ENCODE measurements around the gene ZNF467. TPM values are rescaled to one million over a fixed set of nuclear protein-coding genes. Genes with fewer than 3 reads are reported as not detected.

ZNF467 gene, protein sequence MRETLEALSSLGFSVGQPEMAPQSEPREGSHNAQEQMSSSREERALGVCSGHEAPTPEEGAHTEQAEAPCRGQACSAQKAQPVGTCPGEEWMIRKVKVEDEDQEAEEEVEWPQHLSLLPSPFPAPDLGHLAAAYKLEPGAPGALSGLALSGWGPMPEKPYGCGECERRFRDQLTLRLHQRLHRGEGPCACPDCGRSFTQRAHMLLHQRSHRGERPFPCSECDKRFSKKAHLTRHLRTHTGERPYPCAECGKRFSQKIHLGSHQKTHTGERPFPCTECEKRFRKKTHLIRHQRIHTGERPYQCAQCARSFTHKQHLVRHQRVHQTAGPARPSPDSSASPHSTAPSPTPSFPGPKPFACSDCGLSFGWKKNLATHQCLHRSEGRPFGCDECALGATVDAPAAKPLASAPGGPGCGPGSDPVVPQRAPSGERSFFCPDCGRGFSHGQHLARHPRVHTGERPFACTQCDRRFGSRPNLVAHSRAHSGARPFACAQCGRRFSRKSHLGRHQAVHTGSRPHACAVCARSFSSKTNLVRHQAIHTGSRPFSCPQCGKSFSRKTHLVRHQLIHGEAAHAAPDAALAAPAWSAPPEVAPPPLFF
- total RNA-seq: 0.20 and 0.32 TPM in 2 replicates

DNA sequence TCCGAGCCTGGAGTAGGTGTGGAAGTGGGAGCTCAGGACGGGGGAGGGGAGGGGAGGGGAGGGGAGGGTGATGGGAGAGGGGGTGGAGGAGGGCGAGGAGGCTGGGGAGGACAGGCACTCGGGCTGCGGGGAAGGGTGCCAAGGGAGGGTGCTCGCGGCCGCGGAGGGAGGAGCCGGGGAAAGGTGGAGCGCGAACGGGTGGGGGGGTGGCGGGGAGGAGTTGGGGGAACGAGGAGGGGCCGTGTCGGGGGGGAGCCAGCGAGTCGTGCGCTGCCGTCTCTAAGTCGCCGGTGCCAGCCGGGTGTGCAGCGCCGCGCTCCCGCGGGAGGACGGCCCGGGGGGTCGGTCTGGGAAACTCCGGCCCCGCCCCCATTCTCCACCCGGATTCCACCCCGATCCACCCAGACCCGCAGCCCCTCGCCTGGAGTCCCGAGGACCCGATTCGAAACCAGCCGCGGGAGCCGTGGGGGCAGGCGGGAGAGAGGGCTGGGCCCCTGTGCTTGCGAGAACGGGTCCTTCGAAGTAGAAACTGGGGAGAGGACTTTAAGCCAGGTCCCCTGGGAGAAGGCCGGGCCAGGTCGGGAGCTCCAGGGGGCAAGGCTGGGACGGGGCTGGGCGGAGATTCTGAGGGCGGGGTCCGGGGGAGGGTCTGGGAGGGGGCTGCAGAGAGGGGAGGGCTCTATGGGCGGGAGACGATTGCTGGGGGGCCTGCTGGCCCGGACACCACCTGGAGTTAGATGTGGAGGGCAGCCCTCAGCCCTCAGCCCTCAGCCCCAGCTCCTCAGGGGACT lies at the start of gene ZNF467:
Gene ZNF467 (minus strand): TSS at position 143 of the 791 bp plus-strand sequence. CDS start 2,556 bp downstream, outside the sequence.
- no peaks in the 10 kb centered on the region for H3K36me3 Mint-ChIP-seq (ENCODE audit: low read depth)
- intact Hi-C loops (cut with micrococcal nuclease): loop anchor here (5.0 to 10.0 kb wide), 4 partner anchors 311 to 1454 kb away; partner anchors contain the start of genes ABCF2, ZNF775 and ZNF777
- H3K4me1 Mint-ChIP-seq: no peaks in the 10 kb centered on the region
- H3K27me3 Mint-ChIP-seq: peaks cover 2% of the 10 kb centered on the region
- peak within 1 kb of the TSS; percentile 79 for H3K4me3 Mint-ChIP-seq
- ChIA-PET POLR2A (interaction anchor here (0.6 kb wide), 1 partner anchor 1470 kb away, joined by 5 read pairs; no protein-coding TSS in a partner anchor), CTCF (no interaction called here)
- TF ChIP-seq, protein P1, sequence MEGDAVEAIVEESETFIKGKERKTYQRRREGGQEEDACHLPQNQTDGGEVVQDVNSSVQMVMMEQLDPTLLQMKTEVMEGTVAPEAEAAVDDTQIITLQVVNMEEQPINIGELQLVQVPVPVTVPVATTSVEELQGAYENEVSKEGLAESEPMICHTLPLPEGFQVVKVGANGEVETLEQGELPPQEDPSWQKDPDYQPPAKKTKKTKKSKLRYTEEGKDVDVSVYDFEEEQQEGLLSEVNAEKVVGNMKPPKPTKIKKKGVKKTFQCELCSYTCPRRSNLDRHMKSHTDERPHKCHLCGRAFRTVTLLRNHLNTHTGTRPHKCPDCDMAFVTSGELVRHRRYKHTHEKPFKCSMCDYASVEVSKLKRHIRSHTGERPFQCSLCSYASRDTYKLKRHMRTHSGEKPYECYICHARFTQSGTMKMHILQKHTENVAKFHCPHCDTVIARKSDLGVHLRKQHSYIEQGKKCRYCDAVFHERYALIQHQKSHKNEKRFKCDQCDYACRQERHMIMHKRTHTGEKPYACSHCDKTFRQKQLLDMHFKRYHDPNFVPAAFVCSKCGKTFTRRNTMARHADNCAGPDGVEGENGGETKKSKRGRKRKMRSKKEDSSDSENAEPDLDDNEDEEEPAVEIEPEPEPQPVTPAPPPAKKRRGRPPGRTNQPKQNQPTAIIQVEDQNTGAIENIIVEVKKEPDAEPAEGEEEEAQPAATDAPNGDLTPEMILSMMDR (IDR thresholded peaks at IDR 0.05): no peak
- DNase-seq (no peak), ATAC-seq (ENCODE audit: low read depth) (no peak)
- H3K27ac Mint-ChIP-seq: no peak within 1 kb of the TSS
- H3K9me3 Mint-ChIP-seq: no peaks in the 10 kb centered on the region

DNA sequence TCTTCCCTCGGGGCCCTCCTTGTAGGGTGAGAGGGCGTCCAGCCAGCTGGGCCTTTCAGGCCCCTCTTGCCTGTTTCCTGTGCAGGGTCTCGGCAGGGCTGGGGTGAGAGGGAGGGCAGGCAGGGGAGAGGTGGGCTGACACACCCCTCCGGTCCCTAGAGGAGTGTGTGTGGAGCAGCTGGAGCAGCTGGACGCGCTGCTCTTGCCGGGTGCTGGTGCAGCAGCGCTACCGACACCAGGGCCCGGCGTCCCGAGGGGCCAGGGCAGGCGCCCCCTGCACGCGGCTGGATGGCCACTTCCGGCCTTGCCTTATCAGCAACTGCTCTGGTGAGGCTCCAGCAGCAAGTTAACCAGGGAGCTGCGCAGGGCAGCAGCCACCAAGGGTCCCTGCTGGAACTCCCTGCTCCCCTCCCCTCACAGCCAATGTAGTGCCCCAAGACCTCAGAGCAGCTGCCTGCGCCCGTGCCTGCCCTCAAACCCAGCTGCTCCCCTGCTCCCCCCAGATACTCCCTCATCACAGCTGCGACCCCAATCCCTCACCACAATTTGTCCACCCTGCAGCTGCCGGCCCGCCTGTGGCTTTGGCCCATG lies 49.1 kb upstream of the ZNF467 start:
- CTCF ChIA-PET: no interaction called here
- H3K4me3 Mint-ChIP-seq: no peak overlapping the region

DNA sequence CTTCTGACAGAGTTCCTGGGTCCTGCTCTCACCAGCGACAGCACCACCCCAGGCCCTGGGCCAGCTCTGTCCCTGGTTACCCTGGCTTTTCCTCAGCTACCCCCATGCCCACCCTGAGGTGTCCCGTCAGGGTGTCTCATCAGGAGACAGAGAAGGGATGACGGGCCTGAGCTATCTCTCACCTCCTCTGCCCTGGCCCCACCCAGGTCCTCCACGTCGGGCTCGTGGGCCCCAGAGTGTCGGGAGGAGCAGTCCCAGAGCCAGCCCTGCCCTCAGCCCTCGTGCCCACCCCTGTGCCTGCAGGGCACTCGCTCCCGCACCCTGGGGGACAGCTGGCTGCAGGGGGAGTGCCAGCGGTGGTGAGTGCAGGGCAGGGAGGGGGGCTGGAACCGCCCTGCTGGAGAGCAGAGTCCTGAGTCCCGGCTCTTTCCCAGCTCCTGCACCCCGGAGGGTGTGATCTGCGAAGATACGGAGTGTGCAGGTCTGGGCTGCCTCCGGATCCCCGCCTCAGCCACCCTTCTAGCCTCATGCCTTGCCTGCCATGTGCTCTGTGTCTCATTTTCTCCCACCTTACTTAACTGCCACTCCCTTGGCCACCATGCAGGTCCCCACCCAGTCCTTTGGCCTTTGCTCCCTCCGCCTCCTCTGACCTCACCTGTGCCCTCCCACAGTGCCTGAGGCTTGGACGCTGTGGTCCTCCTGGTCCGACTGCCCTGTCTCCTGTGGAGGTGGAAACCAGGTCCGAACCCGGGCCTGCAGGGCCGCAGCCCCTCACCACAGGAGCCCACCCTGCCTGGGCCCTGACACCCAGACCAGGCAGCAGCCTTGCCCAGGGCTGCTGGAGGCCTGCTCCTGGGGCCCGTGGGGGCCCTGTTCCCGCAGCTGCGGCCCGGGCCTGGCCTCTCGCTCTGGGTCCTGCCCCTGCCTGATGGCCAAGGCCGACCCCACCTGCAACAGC lies 48.1 kb upstream of the ZNF467 start:
- Mint-ChIP-seq H3K36me3 (ENCODE audit: low read depth) (no peaks in the 10 kb centered on the region), H3K4me1 (no peaks in the 10 kb centered on the region), H3K27me3 (no peaks in the 10 kb centered on the region), H3K4me3 (no peak overlapping the region), H3K9me3 (no peaks in the 10 kb centered on the region), H3K27ac (no peak overlapping the region)
- intact Hi-C loops (cut with micrococcal nuclease): no loop called here
- ATAC-seq (ENCODE audit: low read depth) (no peak), DNase-seq (no peak)
- ChIA-PET CTCF (no interaction called here), POLR2A (no interaction called here)
- TF ChIP-seq, protein P1 (IDR thresholded peaks at IDR 0.05): no peak

More for the DNA sequence above, 49.1 kb upstream of the ZNF467 start:
- H3K4me1 Mint-ChIP-seq: no peaks in the 10 kb centered on the region
- POLR2A ChIA-PET: no interaction called here
- H3K36me3 Mint-ChIP-seq (ENCODE audit: low read depth): no peaks in the 10 kb centered on the region
- TF ChIP-seq, protein P1 (IDR thresholded peaks at IDR 0.05): no peak
- no peak overlapping the region for H3K27ac Mint-ChIP-seq
- no peaks in the 10 kb centered on the region for H3K9me3 Mint-ChIP-seq
- H3K27me3 Mint-ChIP-seq: no peaks in the 10 kb centered on the region
- DNase-seq (no peak), ATAC-seq (ENCODE audit: low read depth) (no peak)
- intact Hi-C loops (cut with micrococcal nuclease): no loop called here

DNA sequence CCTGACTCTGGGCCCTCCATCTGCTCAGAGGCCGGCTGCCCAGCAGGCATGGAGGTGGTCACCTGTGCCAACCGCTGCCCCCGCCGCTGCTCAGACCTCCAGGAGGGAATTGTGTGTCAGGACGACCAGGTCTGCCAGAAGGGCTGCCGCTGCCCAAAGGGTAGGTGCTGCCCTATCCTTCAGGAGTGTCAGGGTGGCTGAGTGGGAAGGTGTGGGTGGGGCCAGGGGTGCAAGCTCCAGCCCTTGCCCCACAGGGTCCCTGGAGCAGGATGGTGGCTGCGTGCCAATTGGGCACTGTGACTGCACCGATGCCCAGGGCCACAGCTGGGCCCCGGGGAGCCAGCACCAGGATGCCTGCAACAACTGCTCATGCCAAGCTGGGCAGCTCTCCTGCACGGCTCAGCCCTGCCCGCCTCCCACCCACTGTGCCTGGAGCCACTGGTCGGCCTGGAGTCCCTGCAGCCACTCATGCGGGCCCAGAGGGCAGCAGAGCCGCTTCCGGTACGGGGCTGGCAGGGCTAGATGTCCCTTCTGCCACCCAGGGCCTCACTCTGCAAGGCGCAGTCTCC lies 47.3 kb upstream of the ZNF467 start:
- Mint-ChIP-seq H3K4me3 (no peak overlapping the region), H3K4me1 (no peaks in the 10 kb centered on the region), H3K36me3 (ENCODE audit: low read depth) (no peaks in the 10 kb centered on the region), H3K27ac (no peak overlapping the region), H3K9me3 (no peaks in the 10 kb centered on the region), H3K27me3 (no peaks in the 10 kb centered on the region)
- intact Hi-C loops (cut with micrococcal nuclease): no loop called here
- TF ChIP-seq, protein P1 (IDR thresholded peaks at IDR 0.05): no peak
- ChIA-PET POLR2A (no interaction called here), CTCF (no interaction called here)
- ATAC-seq (ENCODE audit: low read depth) (no peak), DNase-seq (no peak)
